Stomach (tissue), 9 donors: ENCODE data around the gene KCNJ16. TPM values are rescaled to one million over a fixed set of nuclear protein-coding genes. Genes with fewer than 3 reads are reported as not detected.

Experiments used
- DNase-seq, 2 donors: peaks; one replicate each; pipeline versions ENCODE4 v3.0.0 to v3.0.0-alpha.2; 2013 to 2019
- H3K27ac ChIP-seq, 5 donors: fragments of 200-600 bp in 4 of 5; sonication (generic) in 4 of 5; one replicate each; pipeline ENCODE4 v1.5.1; 2013 to 2019; ENCODE audit warnings: mild to moderate bottlenecking in 1 of 5, moderate library complexity in 1 of 5
- H3K27me3 ChIP-seq, 3 donors: fragments of 200-600 bp; sonication (generic); one replicate each; pipeline ENCODE4 v1.5.1; 2017 to 2019; ENCODE audit warnings: mixed run types in 1 of 3
- H3K36me3 ChIP-seq, 4 donors: fragments of 200-600 bp; sonication (generic); 1 replicate in 3 of 4; 2 replicates in 1 of 4; pipeline ENCODE4 v1.5.1; 2016 to 2019
- H3K4me1 ChIP-seq, 4 donors: fragments of 200-600 bp; sonication (generic); one replicate each; pipeline ENCODE4 v1.5.1; 2016 to 2019
- H3K4me3 ChIP-seq, 4 donors: fragments of 200-600 bp; sonication (generic) in 3 of 4; one replicate each; pipeline ENCODE4 v1.5.1; 2016 to 2019; ENCODE audit warnings: mild to moderate bottlenecking in 1 of 4
- H3K9me3 ChIP-seq, 4 donors: fragments of 200-600 bp; sonication (generic); one replicate each; pipeline ENCODE4 v1.5.1; 2016 to 2019
- EP300 ChIP-seq: sonication (generic); formaldehyde crosslinking; IDR thresholded peaks from one replicate; pipeline ENCODE4 v1.6.1; 2017; ENCODE audit warnings: antibody characterized with exemption
- POLR2A ChIP-seq, 4 donors: fragments of 450-650 bp; IDR thresholded peaks; one replicate each; pipeline ENCODE4 v1.6.1; 2016; ENCODE audit warnings: antibody characterized with exemption in 4 of 4, control low read depth in 2 of 4, mild to moderate bottlenecking in 1 of 4, moderate library complexity in 1 of 4
- POLR2AphosphoS5 ChIP-seq, 3 donors: sonication (generic); formaldehyde crosslinking; IDR thresholded peaks; one replicate each; pipeline ENCODE4 v1.6.1; 2016; ENCODE audit warnings: antibody characterized with exemption in 3 of 3
- WGBS, 5 donors: extraction: QIAGEN DNeasy Blood & Tissue Kit in 3 of 5; methylation state at CpG; one replicate each; pipeline versions ENCODE4 v1.1.5 to v1.1.7; 2013 to 2018; 5-methylcytosine and 5-hydroxymethylcytosine counted together
- intact Hi-C: fragments of 100-400 bp; cut with DNase I; formaldehyde crosslinking; loops from one replicate; pipeline ENCODE4 v1.15.1; 2023; ENCODE audit warnings: low total_unique reads
- polyA plus RNA-seq, 3 donors: library from polyadenylated mRNA; stranded (reverse); fragments of 200-250 nt; gene quantifications; one replicate each; pipeline ENCODE4 v1.2.3, GENCODE V29; 2013
- total RNA-seq, 5 donors: library from RNA; depleted of rRNA; stranded (reverse); fragments of >200 nt; gene quantifications; one replicate each; pipeline versions ENCODE4 v1.1.0 to v1.2.3, GENCODE V29; 2014 to 2016
- TF ChIP-seq, protein P1 (sequence below), 7 experiments: fragments of 450-650 bp in 4 of 7; fragments of 200-600 bp in 3 of 7; sonication (generic) in 3 of 7; IDR thresholded peaks; one replicate each; pipeline ENCODE4 v1.5.1; 2016 to 2019; ENCODE audit warnings: antibody characterized with exemption in 7 of 7, control low read depth in 2 of 7, mild to moderate bottlenecking in 1 of 7
- donor health status: healthy with polysubstance abuse.
- donor health status: Bipolar disorder and iron deficiency.
- donor health status: healthy.

KCNJ16 gene
- total and polyA plus RNA-seq, 8 donors, result 5.9 to 135 (median 12.9) TPM; not detected in 1

DNA sequence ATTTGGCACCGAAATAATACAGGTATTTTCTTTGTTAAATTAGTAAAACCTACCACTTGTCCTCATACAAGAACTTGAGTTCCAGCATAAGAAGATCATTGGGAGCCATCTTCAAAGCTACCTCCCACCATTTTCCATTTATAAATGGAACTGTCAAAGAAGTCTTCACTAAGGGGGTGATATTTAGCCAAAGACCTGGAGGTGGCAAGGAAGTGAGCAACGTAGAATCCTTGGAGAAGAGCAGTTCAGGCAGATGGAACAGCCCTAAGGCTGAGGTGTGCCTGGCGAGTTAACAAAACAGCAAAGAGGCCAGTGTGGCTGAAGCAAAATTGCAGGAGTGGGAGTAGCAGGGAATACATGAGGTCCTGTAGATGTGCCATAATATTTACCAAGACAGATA lies 1.8 kb downstream of the KCNJ16 start:
- DNase-seq, result no peak
- H3K36me3 ChIP-seq, result no peaks in the 10 kb centered on the region
- 59 to 78% (median 63%) methylated on average over 3 of the region's 3 CpGs for whole genome bisulfite sequencing, 5 donors
- no peak overlapping the region for H3K27ac ChIP-seq
- peaks cover 0 to 19% (median 11%) of the 10 kb centered on the region in 4 donors for H3K4me1 ChIP-seq
- intact Hi-C loops, result no loop called here
- TF ChIP-seq POLR2A (IDR thresholded peaks at IDR 0.05) (no peak), EP300 (no peak), POLR2AphosphoS5 (IDR thresholded peaks at IDR 0.05) (no peak)
- TF ChIP-seq, protein P1, sequence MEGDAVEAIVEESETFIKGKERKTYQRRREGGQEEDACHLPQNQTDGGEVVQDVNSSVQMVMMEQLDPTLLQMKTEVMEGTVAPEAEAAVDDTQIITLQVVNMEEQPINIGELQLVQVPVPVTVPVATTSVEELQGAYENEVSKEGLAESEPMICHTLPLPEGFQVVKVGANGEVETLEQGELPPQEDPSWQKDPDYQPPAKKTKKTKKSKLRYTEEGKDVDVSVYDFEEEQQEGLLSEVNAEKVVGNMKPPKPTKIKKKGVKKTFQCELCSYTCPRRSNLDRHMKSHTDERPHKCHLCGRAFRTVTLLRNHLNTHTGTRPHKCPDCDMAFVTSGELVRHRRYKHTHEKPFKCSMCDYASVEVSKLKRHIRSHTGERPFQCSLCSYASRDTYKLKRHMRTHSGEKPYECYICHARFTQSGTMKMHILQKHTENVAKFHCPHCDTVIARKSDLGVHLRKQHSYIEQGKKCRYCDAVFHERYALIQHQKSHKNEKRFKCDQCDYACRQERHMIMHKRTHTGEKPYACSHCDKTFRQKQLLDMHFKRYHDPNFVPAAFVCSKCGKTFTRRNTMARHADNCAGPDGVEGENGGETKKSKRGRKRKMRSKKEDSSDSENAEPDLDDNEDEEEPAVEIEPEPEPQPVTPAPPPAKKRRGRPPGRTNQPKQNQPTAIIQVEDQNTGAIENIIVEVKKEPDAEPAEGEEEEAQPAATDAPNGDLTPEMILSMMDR (IDR thresholded peaks at IDR 0.05), result no peak
- no peaks in the 10 kb centered on the region for H3K27me3 ChIP-seq
- H3K9me3 ChIP-seq, result no peaks in the 10 kb centered on the region
- H3K4me3 ChIP-seq, result peak overlapping the region in 1 of 4 donors; percentile 13

DNA sequence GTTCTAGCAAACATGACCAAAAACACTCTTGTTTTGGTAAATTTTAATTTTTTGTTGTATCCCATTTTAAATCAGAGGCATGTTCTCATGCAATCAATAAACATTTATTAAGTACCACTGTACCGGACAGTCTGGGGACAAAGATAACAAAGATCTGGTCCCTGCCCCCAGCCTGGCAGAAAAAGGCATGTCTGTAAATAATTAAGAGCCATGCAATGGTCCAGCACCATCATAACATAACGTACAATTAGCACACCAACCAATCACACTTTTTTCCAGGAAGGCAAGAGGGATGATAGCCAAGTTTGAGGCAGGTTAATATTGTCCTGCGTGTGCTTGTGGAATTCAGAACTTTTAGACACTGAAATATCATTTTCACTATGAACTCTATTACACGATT lies 3.5 kb downstream of the KCNJ16 start:
- Histone ChIP-seq H3K4me3 (no peak overlapping the region), H3K27me3 (no peaks in the 10 kb centered on the region), H3K4me1 (peaks cover 0 to 19% (median 13%) of the 10 kb centered on the region in 4 donors), H3K9me3 (no peaks in the 10 kb centered on the region), H3K36me3 (no peaks in the 10 kb centered on the region), H3K27ac (no peak overlapping the region)
- intact Hi-C loops, result no loop called here
- 42 to 65% (median 53%) methylated on average over 4 of the region's 4 CpGs for WGBS, 5 donors
- no peak for DNase-seq
- TF ChIP-seq POLR2A (IDR thresholded peaks at IDR 0.05) (no peak), POLR2AphosphoS5 (IDR thresholded peaks at IDR 0.05) (no peak), EP300 (no peak)
- TF ChIP-seq, protein P1 (IDR thresholded peaks at IDR 0.05), result no peak

DNA sequence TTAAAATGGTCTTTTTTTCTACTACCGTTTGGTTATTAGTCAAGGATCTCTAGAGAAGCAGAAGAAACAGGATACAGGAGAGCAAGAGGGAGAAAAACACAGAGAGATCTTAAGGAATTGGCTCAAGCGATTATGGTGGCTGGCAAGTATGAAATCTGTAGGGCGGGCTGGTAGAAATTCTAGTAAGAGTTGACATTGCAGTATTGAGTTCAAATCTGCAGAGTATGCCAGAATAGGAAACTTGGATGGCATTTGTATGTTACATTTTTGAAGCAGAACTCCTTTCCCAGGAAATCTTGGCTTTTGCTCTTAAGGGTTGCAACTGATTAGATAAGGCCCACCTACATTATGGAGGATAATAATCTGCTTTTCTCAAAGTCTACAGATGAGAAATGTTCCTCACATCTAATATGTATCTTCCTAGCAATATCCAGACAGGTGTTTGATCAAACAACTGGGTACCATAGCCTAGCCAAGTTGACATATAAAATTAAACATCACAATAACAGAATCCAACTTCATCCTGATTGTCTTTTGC lies 4.0 kb downstream of the KCNJ16 start:
- no peaks in the 10 kb centered on the region for H3K27me3 ChIP-seq
- peaks cover 0 to 19% (median 13%) of the 10 kb centered on the region in 4 donors for H3K4me1 ChIP-seq
- intact Hi-C loops, result no loop called here
- no peak overlapping the region for H3K4me3 ChIP-seq
- WGBS, 5 donors, result 88 to 93% (median 90%) methylated on average over 3 of the region's 3 CpGs
- DNase-seq, result no peak
- H3K36me3 ChIP-seq, result no peaks in the 10 kb centered on the region
- TF ChIP-seq POLR2AphosphoS5 (IDR thresholded peaks at IDR 0.05) (no peak), POLR2A (IDR thresholded peaks at IDR 0.05) (no peak), EP300 (no peak)
- TF ChIP-seq, protein P1 (IDR thresholded peaks at IDR 0.05), result no peak
- no peak overlapping the region for H3K27ac ChIP-seq
- H3K9me3 ChIP-seq, result no peaks in the 10 kb centered on the region

DNA sequence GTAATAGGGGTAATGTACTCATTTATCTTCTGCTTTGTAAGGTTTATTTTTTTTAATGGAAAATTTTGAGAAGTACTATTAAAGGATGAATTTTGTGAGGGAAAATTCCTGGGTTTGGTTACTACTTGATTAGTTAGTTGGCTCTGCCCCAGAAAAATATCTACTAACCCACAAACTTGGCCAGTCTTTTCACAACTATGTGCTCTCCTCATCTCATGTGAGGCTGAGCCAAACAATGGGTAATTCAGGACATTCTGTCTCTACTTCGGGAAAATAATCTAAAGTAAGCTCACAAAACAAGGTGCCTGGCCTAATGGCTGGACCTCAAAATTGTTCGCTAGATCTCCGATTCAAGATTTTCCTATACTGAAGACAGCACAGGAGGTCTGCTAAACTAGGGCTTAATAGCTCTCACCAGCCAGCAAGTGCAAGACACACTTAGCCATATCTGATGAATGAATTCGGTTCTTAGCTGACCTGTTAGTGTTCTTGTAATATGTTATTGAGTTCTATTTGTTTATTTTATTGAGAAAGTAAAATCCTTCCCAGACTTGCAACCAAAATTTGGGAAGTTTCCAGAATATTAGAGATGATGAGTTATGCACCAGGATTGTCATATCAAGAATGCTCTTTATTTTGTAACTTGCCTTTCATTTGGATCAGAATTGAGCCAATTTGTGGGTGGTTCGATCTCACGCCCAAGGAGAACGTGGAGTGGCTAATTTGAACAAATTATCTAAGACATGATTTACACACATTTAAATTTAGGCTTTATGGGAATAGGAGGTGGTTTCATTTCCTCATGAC lies 5.7 kb downstream of the KCNJ16 start:
- Histone ChIP-seq H3K4me3 (no peak overlapping the region), H3K9me3 (no peaks in the 10 kb centered on the region), H3K27me3 (no peaks in the 10 kb centered on the region), H3K36me3 (no peaks in the 10 kb centered on the region), H3K4me1 (peaks cover 0 to 19% (median 5%) of the 10 kb centered on the region in 4 donors), H3K27ac (peak overlapping the region in 2 of 5 donors; percentile 61 to 65)
- DNase-seq, result no peak
- TF ChIP-seq POLR2A (IDR thresholded peaks at IDR 0.05) (no peak), POLR2AphosphoS5 (IDR thresholded peaks at IDR 0.05) (peak in 1 of 3 donors; percentile 6)
- intact Hi-C loops, result no loop called here
- 27 to 46% (median 38%) methylated on average over 7 of the region's 7 CpGs for WGBS, 5 donors
